Posterior vena cava (tissue), 2 donors: ENCODE data around the gene KRT85. TPM values are rescaled to one million over a fixed set of nuclear protein-coding genes. Genes with fewer than 3 reads are reported as not detected.
A peak's percentile ranks its signal among the peaks of the same experiment; 100 is the strongest.

Experiments
- DNase-seq: peaks from one replicate; pipeline ENCODE4 v3.0.0-alpha.2; 2020; ENCODE audit warnings: low spot score
- intact Hi-C, 2 donors: fragments of 100-400 bp; cut with DNase I; formaldehyde crosslinking; loops; one replicate each; pipeline versions ENCODE4 v1.14.1 to v1.14.2; 2022 to 2023
- total RNA-seq, 2 donors: library from RNA; stranded (reverse); fragmentation: NEBNext Ultra II Directional; extraction: Animal tissue kit (Norgen Biotek cat#: 25700); gene quantifications; one replicate each; pipeline ENCODE4 v1.2.1, GENCODE V29; 2021
- donor health status: DM: yes; HTN: yes; CAD: no.
- donor health status: DM: yes; HTN: yes; CAD: no.

The KRT85 gene
- total RNA-seq, 2 donors from 2014 or later: not detected

DNA sequence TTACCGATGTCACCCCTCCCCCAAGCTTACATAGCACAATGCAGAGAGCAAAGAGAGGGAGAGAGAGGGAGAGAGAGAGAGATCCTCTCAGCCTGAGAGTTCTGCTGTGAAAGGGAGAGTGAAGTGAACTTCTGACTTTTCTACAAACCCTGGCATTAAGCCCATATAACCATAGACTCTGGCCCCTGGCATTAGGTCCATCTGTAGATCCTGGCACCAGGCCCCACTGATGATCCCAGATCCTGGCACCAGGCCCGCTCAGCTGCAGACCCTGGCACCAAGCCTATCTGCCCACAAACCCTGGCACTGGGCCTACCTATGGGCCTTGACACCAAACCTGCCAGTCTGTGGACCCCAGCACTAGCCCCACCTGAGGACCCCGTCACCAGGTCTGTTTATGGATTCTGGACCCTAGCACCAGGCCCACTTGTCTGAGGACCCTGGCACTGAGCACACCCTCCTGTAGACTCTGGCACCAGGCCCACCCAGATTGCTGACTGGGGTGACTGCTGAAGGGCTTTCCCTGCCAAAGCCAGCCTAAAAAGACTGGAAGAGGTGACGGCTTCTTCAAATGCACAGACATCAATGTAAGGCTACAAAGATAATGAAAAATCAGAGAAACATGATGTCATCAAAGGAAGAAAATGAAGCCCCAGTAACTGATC, 31.6 kb downstream of the KRT85 start:
- no peak for DNase-seq
- intact Hi-C loops: loop anchor here in 1 of 2 donors (10.0 kb wide), 1 partner anchor 659 kb away; no protein-coding TSS in a partner anchor

DNA sequence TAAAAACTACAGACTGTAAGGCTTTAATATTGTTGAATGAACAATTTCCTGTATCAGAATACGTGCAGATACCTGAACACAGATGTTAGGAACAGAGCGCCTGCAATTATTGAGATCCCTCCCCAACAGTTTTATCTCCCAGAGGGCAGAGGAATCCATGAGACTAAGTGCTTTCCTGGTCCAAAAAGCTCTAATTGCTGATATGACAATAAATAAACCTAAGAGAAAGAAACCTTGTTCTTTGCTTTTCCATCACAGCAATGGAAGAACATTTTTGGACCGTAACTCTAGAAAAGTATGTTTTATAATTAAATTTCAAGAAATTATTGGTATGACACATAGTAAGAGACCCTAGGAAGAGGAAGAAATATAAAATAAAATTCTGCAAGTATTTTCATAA, 33.1 kb downstream of the KRT85 start:
- DNase-seq: no peak
- intact Hi-C loops: loop anchor here in 1 of 2 donors (5.0 to 10.0 kb wide), 2 partner anchors 182 to 661 kb away; no protein-coding TSS in a partner anchor

DNA sequence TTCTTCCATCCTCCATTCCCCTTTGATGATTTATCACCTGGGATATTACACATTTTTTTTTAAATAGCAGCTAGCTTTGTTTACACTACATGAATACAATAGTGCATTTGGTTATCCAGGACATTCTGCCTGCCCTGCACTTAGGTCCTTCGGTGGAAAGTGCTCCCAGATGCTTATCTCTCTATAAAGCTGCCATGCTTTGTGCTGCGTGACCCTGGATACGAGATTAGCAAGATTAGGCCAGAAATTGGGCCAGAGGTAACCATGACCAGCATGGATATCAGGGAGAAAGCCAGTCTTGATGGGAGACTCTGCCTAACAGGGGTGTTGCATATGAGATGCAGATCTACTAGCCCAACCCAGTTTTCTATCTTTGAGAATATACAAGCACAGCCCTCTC, 34.0 kb downstream of the KRT85 start:
- intact Hi-C loops: loop anchor here in 1 of 2 donors (5.0 to 10.0 kb wide), 2 partner anchors 181 to 661 kb away; no protein-coding TSS in a partner anchor
- DNase-seq: peak; percentile 14

DNA sequence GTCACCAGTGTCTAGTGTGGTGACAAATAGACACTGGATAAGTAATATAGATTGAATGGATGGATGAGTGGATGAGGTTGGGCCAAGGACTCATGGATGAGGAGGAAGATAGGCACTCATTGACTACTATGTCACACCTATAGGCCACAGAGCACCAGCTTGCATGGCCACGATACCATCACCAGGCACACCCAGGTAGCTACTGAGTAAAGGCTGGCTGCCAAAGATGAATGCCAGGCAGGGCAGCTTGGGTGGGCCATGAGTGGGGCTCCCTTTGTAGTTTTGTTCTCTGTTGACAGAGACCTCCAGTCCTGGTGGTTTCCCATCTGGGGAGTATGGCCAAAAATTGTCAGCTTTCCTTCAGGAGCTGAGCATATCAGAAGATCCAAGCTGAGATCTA, 34.9 kb downstream of the KRT85 start:
- peak; percentile 54 for DNase-seq
- intact Hi-C loops: loop anchor here in 1 of 2 donors (5.0 to 10.0 kb wide), 2 partner anchors 180 to 662 kb away; no protein-coding TSS in a partner anchor

DNA sequence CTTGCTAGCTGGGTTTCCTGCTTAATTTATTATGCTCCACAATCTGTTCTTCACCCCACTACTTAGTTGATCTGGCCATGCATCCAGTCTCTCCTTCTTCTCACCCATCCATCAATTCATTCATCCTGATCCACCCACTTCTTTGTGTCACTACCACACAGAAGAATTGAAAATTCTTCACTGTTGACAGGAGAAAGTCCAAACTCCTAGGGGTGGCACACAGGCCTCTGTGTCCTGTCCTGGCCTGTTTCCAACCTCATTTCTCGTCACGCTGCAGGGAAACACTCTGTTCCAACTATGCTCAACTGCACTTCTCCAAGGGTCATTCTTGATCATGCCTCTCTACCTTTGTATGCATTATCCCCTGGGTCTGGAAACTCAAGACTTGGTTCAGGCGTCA, 35.4 kb downstream of the KRT85 start:
- intact Hi-C loops: loop anchor here in 1 of 2 donors (5.0 to 10.0 kb wide), 2 partner anchors 180 to 663 kb away; no protein-coding TSS in a partner anchor
- DNase-seq: peak; percentile 12

DNA sequence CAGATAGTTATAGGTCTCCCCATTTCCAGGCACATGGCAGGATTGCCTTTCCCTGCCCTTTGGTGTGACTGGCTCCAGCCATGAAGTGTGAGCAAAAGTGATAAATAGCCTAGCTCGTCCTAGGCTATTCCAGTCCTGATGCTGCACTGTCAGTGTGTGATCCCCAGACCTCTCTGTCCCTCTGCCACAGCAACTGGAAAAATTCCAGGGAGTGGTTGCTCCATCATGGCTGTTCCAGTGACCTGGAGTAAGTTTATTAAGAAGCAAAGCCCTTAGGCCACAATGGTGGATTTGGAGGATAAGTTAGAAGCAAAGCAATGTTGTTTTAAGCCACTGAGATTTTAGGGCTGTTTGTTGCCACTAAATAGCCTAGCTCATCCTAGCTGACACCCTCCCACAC, 36.2 kb downstream of the KRT85 start:
- no peak for DNase-seq
- intact Hi-C loops: loop anchor here in 1 of 2 donors (5.0 to 10.0 kb wide), 2 partner anchors 179 to 664 kb away; no protein-coding TSS in a partner anchor

DNA sequence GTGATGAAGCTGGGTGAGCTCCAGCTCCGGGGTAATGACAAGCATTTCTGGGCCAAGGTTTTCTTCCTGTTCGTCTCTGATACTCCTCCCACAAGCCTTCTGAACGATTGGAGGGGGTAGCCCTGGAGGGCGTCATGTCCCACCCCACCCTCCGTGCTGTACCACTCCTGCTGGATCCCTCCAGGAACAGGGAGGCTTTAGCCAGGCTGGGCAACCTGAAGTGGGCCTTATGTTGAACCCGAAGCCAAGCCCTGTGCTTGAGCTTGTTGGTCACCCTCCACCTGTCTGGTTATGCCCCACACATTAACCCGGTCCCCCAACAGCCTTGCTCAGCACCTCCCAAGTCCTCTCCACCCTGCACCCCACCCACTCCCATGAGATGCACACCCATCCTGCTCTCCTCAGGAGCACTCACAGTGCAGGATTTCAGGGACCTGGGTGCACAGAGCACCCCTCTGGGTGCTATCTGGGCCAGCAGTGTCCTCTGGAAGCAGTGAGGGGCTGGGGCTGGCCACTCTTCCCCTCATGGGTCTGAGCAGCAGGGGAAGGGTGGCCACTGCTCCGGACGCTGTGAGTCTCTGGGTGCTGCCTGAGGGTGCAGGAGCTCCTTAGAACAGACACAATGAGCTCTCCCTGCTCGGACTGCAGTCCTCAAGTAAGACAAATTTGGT, 39.3 kb downstream of the KRT85 start:
- DNase-seq: peak; percentile 53
- intact Hi-C loops: loop anchor here in 1 of 2 donors (5.0 kb wide), 1 partner anchor 171 kb away; no protein-coding TSS in a partner anchor

DNA sequence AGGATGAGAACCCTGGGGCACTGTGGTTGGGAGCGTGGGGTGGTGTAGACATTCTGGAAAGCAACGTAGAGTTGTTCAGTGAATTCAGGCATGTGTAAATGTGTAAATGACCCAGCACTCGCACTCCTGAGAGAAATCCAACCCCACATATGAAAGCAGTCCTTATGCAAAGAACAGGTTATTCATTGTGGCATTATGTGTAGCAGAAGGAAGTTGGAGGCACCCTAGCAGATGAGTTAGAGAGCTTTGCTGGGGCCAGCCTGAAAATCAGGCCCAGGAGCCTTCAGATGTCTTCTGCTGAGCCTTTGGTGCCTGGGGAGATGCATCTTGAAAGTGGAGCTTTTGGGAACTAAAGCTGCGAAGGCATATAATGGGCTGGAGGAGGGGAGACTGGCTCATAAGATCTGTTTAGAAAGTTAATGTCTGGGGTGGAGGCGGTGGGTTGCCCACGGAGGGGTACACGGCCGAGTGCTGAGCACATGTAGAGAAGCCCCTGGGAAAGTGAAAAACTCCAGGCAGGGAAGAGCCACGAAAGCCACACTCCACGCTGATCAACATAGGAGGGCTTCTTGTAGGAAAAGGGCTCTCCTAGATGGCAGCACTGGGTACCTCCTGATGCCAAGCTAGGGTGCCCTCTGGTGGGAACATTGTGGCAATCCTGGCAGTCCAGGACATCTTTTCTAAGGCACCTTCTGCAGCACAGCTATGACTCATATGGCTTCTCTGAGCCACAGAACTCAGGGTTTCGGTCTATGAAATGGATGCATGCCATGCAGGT, 40.0 kb downstream of the KRT85 start:
- intact Hi-C loops: loop anchor here in 1 of 2 donors (5.0 kb wide), 1 partner anchor 170 kb away; no protein-coding TSS in a partner anchor
- DNase-seq: peak; percentile 83

DNA sequence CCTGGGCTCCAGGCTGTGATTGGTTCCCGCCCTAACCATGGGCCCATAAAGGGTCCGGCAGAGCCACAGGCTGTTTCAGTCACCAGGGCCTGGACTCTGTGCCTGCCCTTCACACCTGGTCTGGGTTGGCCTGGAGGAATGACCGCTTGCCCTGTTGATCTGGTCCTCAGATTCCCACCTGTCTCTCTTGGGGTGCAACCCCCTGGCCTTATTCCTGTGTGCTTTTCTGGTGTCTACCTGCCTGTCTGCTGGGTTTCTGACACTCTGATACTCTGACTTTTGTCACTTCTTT, 43.2 kb downstream of the KRT85 start:
- peak; percentile 49 for DNase-seq
- intact Hi-C loops: no loop called here

DNA sequence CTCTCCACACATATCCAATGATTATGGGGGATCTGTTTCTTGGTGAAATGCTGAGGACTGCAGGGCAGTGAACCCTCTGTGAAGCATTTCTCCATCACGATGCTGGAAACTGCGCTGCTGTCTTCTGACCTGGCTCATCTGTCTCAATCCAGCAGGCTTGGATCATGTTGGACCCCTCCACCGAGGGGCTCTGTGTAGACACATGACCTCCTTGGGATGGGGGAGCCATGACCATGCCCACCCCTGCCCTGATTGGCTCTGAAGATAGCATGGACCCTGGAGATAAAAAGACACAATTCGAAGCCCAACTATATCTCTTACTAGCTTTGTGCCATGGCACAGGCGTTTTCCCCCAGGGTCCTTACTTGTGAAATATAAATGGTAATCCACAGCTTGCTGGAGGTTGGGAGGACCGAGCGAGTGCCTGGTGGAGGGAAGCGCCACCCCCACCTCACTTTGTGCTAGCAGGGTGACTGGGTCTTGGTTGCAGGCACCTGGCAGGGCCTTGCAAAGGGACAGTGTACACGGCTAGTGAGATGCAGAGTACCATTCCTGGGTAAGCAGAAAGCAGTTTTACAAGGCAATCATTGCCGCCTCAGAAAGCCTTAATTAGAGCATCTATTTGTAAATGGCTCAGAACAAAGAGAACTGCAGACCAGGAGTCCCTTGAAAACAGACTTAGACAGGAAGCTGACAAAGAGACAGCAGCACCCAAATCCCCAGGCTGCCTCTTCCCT, 43.7 kb downstream of the KRT85 start:
- intact Hi-C loops: no loop called here

DNA sequence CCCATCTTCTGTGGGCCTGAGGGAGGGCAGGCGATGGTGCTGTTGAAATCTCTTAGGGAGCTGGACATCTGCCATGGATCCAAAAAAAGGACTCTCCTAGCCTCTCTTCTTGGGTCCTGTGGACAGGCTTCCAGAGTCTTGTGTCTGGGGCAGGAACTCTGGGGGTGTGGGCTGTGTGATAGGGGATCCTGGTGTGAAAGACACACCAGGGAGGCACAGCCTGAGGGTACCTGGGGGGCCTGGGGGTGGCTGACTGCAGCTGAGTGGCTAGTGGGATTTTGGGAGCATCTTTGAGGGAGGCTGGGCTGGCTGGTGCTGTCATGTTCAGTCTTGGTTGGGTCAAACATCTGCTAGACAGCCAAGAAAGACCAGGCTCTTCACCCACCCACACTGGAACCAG, 44.3 kb downstream of the KRT85 start:
- intact Hi-C loops: no loop called here
- DNase-seq: no peak

More for the DNA sequence above, 43.7 kb downstream of the KRT85 start:
- DNase-seq: peak; percentile 69

DNA sequence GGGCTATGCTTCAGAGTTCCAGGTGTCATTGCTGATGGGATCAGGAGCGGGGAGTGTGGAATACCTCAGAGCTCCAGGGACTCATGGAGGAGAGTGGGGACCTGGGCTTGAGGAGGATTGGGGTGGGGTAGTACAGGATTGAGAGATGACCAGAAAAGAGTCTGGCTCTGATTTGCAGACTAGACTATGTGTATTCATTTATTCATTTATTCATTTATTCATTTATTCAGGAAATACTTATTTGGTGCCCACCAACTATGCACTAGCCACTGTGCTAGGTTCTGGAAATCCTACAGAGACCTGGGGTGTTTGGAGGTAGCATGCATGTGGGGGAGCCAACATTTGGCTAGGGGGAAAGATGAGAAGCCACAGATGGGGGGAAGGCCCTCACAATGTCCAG, 45.2 kb downstream of the KRT85 start:
- intact Hi-C loops: no loop called here
- DNase-seq: peak; percentile 12

DNA sequence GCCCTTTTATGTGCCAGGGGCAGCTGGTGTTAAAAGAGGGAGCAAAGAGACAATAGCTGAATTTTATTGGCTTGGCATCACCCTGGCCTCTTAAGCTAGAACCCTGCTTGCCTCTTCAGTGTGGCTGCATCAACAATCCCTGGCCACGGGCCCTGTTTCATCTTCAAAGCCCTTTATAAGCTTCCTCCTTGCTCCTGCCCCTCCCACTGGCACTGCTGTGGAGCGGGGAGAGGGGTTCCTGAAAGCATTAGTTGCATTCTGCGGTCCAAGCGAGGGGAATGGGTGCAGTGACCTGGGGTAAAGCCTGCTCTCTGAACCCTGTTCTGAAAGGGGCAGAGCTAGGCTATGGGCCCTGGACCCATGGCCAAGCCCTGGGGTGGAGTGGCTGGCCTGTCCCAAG, 45.9 kb downstream of the KRT85 start:
- intact Hi-C loops: no loop called here
- peak; percentile 31 for DNase-seq

DNA sequence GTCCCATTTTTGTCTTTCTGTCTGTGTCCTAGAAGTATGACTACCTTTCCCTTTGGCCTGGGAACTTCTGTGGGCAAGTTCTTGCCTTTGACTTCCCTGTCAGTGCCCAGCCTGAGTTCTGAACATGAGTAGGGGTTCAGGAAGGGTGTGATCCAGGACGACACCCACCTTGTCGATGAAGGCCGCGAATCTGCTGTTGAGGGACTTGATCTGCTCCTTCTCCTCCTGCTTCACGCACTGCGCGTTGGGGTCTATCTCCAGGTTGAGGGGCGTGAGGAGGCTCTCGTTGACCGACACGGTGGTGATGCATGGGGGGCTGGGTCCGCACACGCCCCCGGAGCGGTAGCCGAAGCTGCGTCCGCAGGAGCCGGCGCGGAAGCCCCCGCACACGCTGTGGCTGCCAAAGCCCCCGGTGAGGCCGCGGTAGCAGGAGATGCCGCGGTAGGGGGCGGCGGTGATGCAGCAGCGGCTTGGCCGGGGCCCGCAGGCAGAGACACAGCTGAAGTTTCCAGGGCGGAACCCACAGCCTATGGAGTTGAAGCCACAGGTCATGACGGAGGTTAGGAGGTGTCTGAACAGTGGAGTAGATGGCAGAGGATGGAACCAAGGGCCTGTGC, 46.4 kb downstream of the KRT85 start, which contains the start of gene KRT83:
Gene KRT83, minus strand, starts transcription at position 615 of the 617 bp plus-strand sequence. Its CDS starts 63 bp downstream, at position 552.
- peak; percentile 79 for DNase-seq
- intact Hi-C loops: no loop called here

DNA sequence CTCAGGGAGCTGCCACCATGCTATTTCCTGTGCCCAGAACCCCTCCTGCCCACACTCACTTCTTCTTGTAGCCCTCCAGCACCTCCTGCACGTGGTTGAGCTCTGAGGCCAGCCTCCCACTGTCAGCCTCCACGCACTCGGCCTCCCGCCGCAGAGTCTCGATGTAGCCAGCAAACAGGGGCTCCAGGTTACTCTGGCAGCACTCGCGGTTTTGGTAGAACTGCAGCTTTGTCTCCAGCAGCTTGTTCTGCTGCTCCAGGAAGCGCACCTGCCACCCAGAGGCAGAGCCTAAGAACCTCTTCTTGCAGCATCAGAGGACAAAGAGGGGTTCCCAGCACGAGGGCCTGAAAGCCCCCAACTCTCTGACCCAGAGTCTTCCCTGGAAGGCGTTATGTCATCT, 48.2 kb downstream of the KRT85 start:
- DNase-seq: peak; percentile 45
- intact Hi-C loops: no loop called here

DNA sequence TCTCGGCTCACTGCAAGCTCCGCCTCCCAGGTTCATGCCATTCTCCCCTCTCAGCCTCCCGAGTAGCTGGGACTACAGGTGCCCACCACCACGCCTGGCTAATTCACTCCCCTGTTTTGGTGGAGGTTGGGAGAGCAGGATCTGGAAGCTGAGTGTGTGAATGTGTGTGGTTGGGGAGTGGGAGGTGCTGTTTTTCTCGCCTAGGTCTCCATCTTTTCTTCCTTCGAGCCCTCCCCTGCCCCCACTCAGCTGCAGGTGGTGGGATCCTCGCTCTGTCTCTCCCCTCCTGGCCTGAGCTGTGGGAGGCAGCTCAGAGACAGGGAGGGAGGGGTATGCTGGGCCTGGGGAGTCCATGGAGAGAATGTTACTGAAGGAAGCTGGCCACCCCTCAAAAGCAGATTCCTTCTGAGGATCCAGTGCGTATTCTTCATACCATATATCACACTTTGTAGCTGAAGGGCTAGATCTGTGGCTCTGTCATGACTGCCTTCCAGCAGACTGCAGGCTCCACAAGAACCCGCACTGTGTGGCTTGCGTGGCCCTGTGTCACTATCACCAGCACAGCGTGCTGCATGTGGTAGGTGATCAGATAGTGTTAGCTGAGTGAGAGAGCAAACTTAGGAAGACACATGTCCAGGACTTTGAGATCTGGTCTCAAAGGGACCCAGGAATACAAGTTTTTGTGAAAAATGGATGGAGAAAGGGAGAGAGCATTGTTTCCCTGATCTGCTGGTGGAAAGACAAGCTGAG, 48.9 kb downstream of the KRT85 start:
- intact Hi-C loops: no loop called here
- DNase-seq: peak; percentile 51

DNA sequence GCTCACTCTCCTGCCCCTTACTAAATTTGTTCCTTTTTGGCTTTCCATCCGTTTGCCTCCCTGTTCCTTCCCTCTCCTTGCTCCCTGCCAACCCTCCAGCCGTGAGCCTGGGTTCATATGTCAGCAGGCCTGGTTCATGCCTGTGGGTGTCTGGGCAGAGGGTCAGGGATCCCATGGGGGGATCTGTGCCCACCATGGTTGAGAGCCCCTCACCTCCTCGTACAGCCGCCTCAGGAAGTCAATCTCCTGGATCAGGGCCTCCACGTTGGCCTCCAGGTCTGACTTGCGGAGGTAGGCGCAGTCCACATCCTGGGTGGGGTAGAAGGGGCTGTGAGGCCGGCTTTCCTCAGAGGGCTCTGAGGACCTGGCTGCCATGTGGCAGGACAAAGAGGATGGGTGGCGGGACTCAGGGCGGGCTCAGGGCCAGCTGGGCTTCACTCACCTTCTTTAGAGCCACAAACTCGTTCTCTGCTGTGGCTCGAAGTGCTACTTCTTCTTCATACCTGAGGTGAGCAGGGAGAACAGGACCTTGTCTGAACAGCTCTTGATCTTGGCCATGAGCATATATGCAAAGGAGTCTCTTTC, 49.7 kb downstream of the KRT85 start:
- no peak for DNase-seq
- intact Hi-C loops: no loop called here

DNA sequence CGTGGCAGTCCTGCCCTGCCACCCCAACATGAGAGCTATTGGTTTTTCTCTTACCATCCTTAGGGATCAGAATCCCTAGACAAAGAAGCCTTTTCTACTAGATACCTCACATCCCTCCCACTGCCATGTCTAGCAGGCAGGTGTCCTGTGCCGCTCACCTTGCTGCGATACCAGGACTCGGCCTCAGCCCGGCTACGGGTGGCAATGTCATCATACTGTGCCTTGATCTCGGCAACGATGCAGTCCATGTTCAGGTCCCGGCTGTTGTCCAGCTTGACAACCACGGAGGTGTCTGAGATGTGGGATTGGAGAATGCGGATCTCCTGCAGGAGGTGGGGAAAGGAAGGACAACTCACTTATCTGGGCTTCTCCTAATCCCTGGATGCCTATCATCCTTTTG, 50.6 kb downstream of the KRT85 start:
- intact Hi-C loops: no loop called here
- DNase-seq: no peak
